Measurements from ENCODE around the gene ITPK1.

GRCh38 chr14:92929689-92930608 lies 185.8 kb downstream of the ITPK1 start:
- TF ChIP-seq, protein P1, sequence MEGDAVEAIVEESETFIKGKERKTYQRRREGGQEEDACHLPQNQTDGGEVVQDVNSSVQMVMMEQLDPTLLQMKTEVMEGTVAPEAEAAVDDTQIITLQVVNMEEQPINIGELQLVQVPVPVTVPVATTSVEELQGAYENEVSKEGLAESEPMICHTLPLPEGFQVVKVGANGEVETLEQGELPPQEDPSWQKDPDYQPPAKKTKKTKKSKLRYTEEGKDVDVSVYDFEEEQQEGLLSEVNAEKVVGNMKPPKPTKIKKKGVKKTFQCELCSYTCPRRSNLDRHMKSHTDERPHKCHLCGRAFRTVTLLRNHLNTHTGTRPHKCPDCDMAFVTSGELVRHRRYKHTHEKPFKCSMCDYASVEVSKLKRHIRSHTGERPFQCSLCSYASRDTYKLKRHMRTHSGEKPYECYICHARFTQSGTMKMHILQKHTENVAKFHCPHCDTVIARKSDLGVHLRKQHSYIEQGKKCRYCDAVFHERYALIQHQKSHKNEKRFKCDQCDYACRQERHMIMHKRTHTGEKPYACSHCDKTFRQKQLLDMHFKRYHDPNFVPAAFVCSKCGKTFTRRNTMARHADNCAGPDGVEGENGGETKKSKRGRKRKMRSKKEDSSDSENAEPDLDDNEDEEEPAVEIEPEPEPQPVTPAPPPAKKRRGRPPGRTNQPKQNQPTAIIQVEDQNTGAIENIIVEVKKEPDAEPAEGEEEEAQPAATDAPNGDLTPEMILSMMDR (conservative IDR thresholded peaks at IDR 0.05 in 1 of 2, IDR thresholded peaks at IDR 0.05 in 1 of 2; ENCODE audit: extremely low read depth in 1 of 2, insufficient read depth in 1 of 2, low read depth in 1 of 2, low read length in 2 of 2), result no peak
- TF ChIP-seq EZH2 (IDR thresholded peaks at IDR 0.05; ENCODE audit: borderline replicate concordance, low read length), result no peak

Measured in mammary epithelial cell (primary cell).